Ishikawa (cell line): ENCODE results near the gene ERBB4.

ENCODE experiments used
- CEBPB ChIP-seq: IDR thresholded peaks from 2 replicates; pipeline ENCODE4 v1.6.1; 2012
- CREB1 ChIP-seq: IDR thresholded peaks from 2 replicates; pipeline ENCODE4 v1.6.1; 2012; ENCODE audit warnings: low read depth
- EGR1 ChIP-seq: IDR thresholded peaks from 2 replicates; pipeline ENCODE4 v1.6.1; 2012
- EP300 ChIP-seq: IDR thresholded peaks from 2 replicates; pipeline ENCODE4 v1.6.1; 2012; ENCODE audit warnings: borderline replicate concordance
- FOXM1 ChIP-seq: IDR thresholded peaks from 2 replicates; pipeline ENCODE4 v1.6.1; 2012; ENCODE audit warnings: low read depth, borderline replicate concordance
- MAX ChIP-seq: IDR thresholded peaks from 2 replicates; pipeline ENCODE4 v1.6.1; 2012
- NFIC ChIP-seq: IDR thresholded peaks from 2 replicates; pipeline ENCODE4 v1.6.1; 2012
- RAD21 ChIP-seq: IDR thresholded peaks from 2 replicates; pipeline ENCODE4 v1.6.1; 2012; ENCODE audit warnings: low read depth
- TAF1 ChIP-seq: IDR thresholded peaks from 2 replicates; pipeline ENCODE4 v1.6.1; 2012; ENCODE audit warnings: low read depth, mild to moderate bottlenecking
- TCF12 ChIP-seq: IDR thresholded peaks from 2 replicates; pipeline ENCODE4 v1.6.1; 2012; ENCODE audit warnings: low read depth
- TEAD4 ChIP-seq: IDR thresholded peaks from 2 replicates; pipeline ENCODE4 v1.6.1; 2012
- USF1 ChIP-seq: IDR thresholded peaks from 2 replicates; pipeline ENCODE4 v1.6.1; 2012
- YY1 ChIP-seq: IDR thresholded peaks from 2 replicates; pipeline ENCODE4 v1.6.1; 2012; ENCODE audit warnings: low read depth
- ZBTB7A ChIP-seq: IDR thresholded peaks from 2 replicates; pipeline ENCODE4 v1.6.1; 2012; ENCODE audit warnings: low read depth
- TF ChIP-seq, protein P1 (sequence below): IDR thresholded peaks from 2 replicates; pipeline ENCODE4 v1.6.1; 2012; ENCODE audit warnings: low read depth, mild to moderate bottlenecking

Gene ERBB4

GRCh38 chr2:212381428-212382102, 157.0 kb downstream of the ERBB4 start:
- TF ChIP-seq ZBTB7A (no peak), FOXM1 (no peak), USF1 (no peak), TEAD4 (no peak), NFIC (no peak), CREB1 (no peak), TCF12 (no peak)
- TF ChIP-seq, protein P1, sequence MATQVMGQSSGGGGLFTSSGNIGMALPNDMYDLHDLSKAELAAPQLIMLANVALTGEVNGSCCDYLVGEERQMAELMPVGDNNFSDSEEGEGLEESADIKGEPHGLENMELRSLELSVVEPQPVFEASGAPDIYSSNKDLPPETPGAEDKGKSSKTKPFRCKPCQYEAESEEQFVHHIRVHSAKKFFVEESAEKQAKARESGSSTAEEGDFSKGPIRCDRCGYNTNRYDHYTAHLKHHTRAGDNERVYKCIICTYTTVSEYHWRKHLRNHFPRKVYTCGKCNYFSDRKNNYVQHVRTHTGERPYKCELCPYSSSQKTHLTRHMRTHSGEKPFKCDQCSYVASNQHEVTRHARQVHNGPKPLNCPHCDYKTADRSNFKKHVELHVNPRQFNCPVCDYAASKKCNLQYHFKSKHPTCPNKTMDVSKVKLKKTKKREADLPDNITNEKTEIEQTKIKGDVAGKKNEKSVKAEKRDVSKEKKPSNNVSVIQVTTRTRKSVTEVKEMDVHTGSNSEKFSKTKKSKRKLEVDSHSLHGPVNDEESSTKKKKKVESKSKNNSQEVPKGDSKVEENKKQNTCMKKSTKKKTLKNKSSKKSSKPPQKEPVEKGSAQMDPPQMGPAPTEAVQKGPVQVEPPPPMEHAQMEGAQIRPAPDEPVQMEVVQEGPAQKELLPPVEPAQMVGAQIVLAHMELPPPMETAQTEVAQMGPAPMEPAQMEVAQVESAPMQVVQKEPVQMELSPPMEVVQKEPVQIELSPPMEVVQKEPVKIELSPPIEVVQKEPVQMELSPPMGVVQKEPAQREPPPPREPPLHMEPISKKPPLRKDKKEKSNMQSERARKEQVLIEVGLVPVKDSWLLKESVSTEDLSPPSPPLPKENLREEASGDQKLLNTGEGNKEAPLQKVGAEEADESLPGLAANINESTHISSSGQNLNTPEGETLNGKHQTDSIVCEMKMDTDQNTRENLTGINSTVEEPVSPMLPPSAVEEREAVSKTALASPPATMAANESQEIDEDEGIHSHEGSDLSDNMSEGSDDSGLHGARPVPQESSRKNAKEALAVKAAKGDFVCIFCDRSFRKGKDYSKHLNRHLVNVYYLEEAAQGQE, result no peak

DNA sequence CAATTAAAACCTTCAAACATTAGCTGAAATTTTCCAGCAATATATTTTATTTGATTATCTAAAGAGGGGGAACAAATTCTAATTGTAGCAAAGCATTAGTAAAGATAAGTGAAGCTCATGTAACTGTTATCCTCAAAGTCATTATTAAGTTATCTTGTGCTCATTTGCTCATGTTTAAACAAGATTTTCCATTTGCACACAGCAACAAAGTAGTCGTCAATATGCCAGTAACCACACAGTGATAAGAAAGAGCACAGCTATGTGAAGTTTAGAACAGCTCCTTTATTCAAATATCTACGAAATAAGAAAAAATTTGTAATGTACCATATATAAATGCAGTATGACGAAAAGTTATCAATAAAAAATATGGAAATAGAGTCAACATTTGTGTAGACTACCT, 159.5 kb downstream of the ERBB4 start:
- no peak for TF ChIP-seq TEAD4

GRCh38 chr2:212367431-212367830, 171.2 kb downstream of the ERBB4 start:
- TF ChIP-seq TEAD4, result no peak
- TF ChIP-seq USF1, result no peak
- TF ChIP-seq TAF1, result no peak
- no peak for TF ChIP-seq RAD21
- no peak for TF ChIP-seq NFIC
- TF ChIP-seq ZBTB7A, result no peak
- TF ChIP-seq EGR1, result no peak
- no peak for TF ChIP-seq CREB1
- no peak for TF ChIP-seq FOXM1
- TF ChIP-seq TCF12, result no peak
- TF ChIP-seq EP300, result no peak
- TF ChIP-seq YY1, result no peak
- no peak for TF ChIP-seq MAX
- TF ChIP-seq, protein P1, result no peak
- TF ChIP-seq CEBPB, result no peak

DNA sequence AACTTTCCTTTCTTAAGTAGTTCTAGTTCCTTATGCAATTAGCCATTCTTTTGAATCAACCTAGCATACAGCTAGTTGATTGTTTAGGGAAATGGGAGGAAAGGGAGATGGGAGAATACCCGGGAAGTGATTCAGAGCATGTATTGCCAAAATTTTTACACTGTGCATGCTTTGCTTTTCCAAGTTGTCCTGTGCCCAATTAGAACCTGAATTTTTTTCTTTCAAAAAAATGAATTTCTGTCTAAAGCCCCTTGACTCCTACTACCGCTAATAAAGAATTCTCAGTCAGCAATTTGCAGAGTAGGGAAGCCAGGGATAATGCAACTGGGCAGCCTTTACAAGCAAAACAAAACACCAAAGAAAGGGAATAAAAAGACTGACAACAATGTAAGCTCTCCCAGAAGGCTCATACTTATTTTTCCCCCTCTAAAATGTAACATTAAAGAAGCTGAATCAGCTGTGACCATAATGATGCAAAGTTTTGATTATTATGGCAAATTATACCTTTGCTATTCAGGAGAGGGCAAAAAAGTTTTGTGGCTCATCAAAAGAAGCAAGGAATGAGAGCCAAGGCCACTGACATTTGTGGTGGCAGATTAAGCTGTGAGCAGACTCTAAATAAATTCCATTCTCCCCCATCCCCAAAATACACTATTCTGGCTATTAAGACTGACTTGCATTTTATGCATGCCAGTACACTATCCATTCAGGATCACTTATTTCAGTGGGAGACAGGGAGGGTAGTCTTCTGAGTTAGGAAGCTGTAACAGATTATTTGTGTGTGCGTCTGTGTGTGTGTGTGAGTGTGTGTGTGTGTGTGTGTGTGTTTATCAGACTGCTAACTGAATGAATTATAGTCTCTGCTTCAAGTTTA, 174.3 kb downstream of the ERBB4 start:
- TF ChIP-seq USF1, result no peak
- TF ChIP-seq CEBPB, result no peak

DNA sequence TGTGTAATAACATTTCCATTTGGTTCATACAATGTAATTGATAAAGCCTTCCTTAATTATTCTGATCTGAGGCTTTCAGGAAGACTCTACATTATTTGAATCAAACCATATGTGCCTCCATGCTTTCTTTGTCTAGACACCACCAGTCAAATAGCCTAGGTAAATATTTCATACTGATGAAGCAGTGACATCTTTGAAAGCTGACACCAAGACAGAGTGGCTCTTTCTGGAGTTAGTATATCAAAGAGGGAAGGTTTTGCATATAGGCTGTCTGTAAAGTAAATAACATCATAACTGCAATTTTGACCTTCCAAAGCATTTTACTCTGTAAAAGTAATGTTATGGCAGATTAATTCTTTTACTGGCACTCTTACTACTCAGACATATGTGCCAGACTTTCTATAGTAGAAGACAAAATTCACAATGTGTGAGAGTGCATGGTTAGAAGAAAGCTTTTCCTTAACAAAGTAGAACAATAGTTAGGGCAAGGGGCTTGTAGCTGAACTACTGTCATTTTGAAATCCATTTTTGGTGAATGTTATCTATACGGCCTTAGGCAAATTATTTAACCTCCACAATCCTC, 177.3 kb downstream of the ERBB4 start:
- TF ChIP-seq RAD21 (no peak), CEBPB (no peak), ZBTB7A (no peak), EGR1 (no peak), TEAD4 (no peak), MAX (no peak), TAF1 (no peak), EP300 (no peak), TCF12 (no peak), USF1 (no peak), CREB1 (no peak), FOXM1 (no peak), YY1 (no peak), NFIC (no peak)
- TF ChIP-seq, protein P1, result no peak
